Neural cell (in vitro differentiated cells): ENCODE results near the gene AGAP2. TPM values are rescaled to one million over a fixed set of nuclear protein-coding genes. Genes with fewer than 3 reads are reported as not detected.

ENCODE experiments used
- H2AFZ ChIP-seq: fragments of 200-600, 300-800 bp; sonication (generic), shearing (Covaris generic); 2 replicates; pipeline ENCODE4 v1.6.0; 2014; ENCODE audit warnings: low read depth, mild to moderate bottlenecking, antibody characterized with exemption, low read length, moderate library complexity
- H3F3A ChIP-seq: fragments of 200-600 bp; shearing (Covaris generic); 2 replicates; pipeline ENCODE4 v1.6.1; 2016; ENCODE audit warnings: mild to moderate bottlenecking, moderate library complexity, mixed read lengths, antibody characterized with exemption, low read length; ENCODE audit not compliant: insufficient read depth, poor library complexity, severe bottlenecking
- H3K27ac ChIP-seq: fragments of 200-600, 300-800 bp; sonication (generic), shearing (Covaris generic); 2 replicates; pipeline ENCODE4 v1.5.1; 2014; ENCODE audit warnings: mild to moderate bottlenecking, low read length, moderate library complexity
- H3K27me3 ChIP-seq: fragments of 300-800, 200-600 bp; sonication (generic), shearing (Covaris generic); 2 replicates; pipeline ENCODE4 v1.6.0; 2014; ENCODE audit warnings: mild to moderate bottlenecking, low read depth, low read length, moderate library complexity; ENCODE audit not compliant: insufficient read depth
- H3K36me3 ChIP-seq: fragments of 300-800, 200-600 bp; sonication (generic), shearing (Covaris generic); 2 replicates; pipeline ENCODE4 v1.5.1; 2014; ENCODE audit warnings: mild to moderate bottlenecking, antibody characterized with exemption, low read length, moderate library complexity; ENCODE audit not compliant: insufficient read depth
- H3K4me2 ChIP-seq: fragments of 300-800, 200-600 bp; sonication (generic), shearing (Covaris generic); 2 replicates; pipeline ENCODE4 v1.6.0; 2014; ENCODE audit warnings: mild to moderate bottlenecking, low read length
- H3K4me3 ChIP-seq: fragments of 300-800, 200-600 bp; sonication (generic), shearing (Covaris generic); 2 replicates; pipeline ENCODE4 v1.5.1; 2014; ENCODE audit warnings: mild to moderate bottlenecking, low read length, moderate library complexity
- H3K79me2 ChIP-seq: fragments of 200-600 bp; shearing (Covaris generic); replicated peaks from 2 replicates; pipeline ENCODE4 v1.6.0; 2014; ENCODE audit warnings: mild to moderate bottlenecking, low read length, moderate library complexity; ENCODE audit not compliant: insufficient read depth
- H3K9ac ChIP-seq: fragments of 300-800, 200-600 bp; sonication (generic), shearing (Covaris generic); 2 replicates; pipeline ENCODE4 v1.6.1; 2016; ENCODE audit warnings: mild to moderate bottlenecking, low read length, mixed read lengths
- H3K9me2 ChIP-seq: fragments of 200-600 bp; shearing (Covaris generic); 2 replicates; pipeline ENCODE4 v1.6.1; 2016; ENCODE audit warnings: mild to moderate bottlenecking, low read length, mixed read lengths; ENCODE audit not compliant: insufficient read depth
- H3K9me3 ChIP-seq: fragments of 200-600, 300-800 bp; sonication (generic), shearing (Covaris generic); 2 replicates; pipeline ENCODE4 v1.6.1; 2016; ENCODE audit warnings: mild to moderate bottlenecking, mixed run types, low read length, moderate library complexity, mixed read lengths
- H4K20me1 ChIP-seq: fragments of 200-600 bp; shearing (Covaris generic); 2 replicates; pipeline ENCODE4 v1.6.1; 2016; ENCODE audit warnings: mild to moderate bottlenecking, mixed run types; ENCODE audit not compliant: insufficient read depth
- CTCF ChIP-seq: fragments of 450-650 bp; IDR thresholded peaks from 2 replicates; pipeline ENCODE4 v1.5.1; 2014; ENCODE audit warnings: antibody characterized with exemption, mild to moderate bottlenecking, moderate library complexity; ENCODE audit not compliant: poor library complexity, severe bottlenecking
- EP300 ChIP-seq: fragments of 450-650 bp; conservative IDR thresholded peaks from 2 replicates; pipeline ENCODE4 v1.6.1; 2014; ENCODE audit warnings: antibody characterized with exemption, mild to moderate bottlenecking, moderate library complexity; ENCODE audit not compliant: poor library complexity, severe bottlenecking
- EZH2 ChIP-seq: fragments of 200-600, 300-800 bp; shearing (Covaris generic), sonication (generic); IDR thresholded peaks from 2 replicates; pipeline ENCODE4 v1.6.1; 2014; ENCODE audit warnings: antibody characterized with exemption, low read length, borderline replicate concordance, mild to moderate bottlenecking; ENCODE audit not compliant: insufficient read depth, poor library complexity, severe bottlenecking
- MXI1 ChIP-seq: fragments of 450-650 bp; conservative IDR thresholded peaks from 2 replicates; pipeline ENCODE4 v1.6.1; 2014; ENCODE audit warnings: antibody characterized with exemption, mild to moderate bottlenecking; ENCODE audit not compliant: poor library complexity, severe bottlenecking
- POLR2AphosphoS5 ChIP-seq: IDR thresholded peaks from 2 replicates; pipeline ENCODE4 v1.6.1; 2012
- RAD21 ChIP-seq: fragments of 450-650 bp; conservative IDR thresholded peaks from 2 replicates; pipeline ENCODE4 v1.6.1; 2014; ENCODE audit warnings: antibody characterized with exemption, mild to moderate bottlenecking, moderate library complexity
- REST ChIP-seq: IDR thresholded peaks from 2 replicates; pipeline ENCODE4 v1.6.1; 2012; ENCODE audit warnings: borderline replicate concordance
- SMC3 ChIP-seq: fragments of 450-650 bp; conservative IDR thresholded peaks from 2 replicates; pipeline ENCODE4 v1.6.1; 2014; ENCODE audit warnings: antibody characterized with exemption, mild to moderate bottlenecking, moderate library complexity; ENCODE audit not compliant: poor library complexity
- TAF1 ChIP-seq: IDR thresholded peaks from 2 replicates; pipeline ENCODE4 v1.6.1; 2012; ENCODE audit warnings: low read depth
- polyA plus RNA-seq: library from polyadenylated mRNA; depleted of rRNA; stranded (reverse); fragments of >200 nt; gene quantifications from 2 replicates; pipeline ENCODE4 v1.2.3, GENCODE V29; 2014

Gene AGAP2
- polyA plus RNA-seq, 1 donor from 2014 or later: 19.3 TPM

DNA sequence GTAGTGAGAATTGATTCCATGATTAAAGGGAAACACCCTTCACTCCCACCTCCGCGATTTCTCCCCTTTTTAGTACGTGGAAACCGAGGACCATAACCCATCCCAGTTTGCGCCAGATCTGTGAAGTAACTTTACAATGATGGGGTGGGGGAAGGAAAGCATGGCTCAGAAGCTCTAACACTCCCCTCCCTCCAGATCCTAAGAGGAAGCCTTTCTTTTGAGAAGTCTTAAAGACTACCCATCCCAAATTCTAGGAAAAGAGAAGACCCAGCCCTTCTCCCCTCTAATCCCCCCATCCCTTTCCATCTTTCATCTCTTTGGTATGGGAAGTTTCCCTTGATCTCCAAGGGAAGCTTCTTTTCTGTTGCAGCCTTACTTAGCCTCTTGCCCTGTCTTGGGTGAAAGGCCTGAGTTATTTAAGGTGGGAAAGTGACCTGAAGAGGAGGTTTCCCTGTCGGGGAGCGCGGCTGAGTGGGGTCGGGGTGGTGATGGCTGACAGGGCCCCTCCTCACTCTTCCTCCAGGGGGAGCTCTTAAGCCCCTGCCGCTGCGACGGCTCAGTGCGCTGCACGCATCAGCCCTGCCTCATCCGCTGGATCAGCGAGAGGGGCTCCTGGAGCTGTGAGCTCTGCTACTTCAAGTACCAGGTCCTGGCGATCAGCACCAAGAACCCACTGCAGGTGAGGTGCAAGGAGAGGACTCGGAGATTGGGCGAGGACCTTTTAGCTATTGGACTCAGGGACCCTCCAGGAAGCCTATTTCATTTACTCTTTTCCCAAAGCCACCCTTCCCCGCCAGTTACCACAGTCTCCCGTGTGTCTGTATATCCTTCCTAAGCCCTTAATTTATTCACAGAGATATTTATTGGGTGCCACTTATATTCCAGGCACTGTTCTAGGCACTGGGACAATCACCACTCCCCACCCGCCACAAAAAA lies 18.1 kb upstream of the AGAP2 start:
- peak overlapping the region; percentile 30 for H3K4me2 ChIP-seq
- TF ChIP-seq REST (no peak), CTCF (peak; percentile 58)
- H4K20me1 ChIP-seq: no peaks in the 10 kb centered on the region
- H3K27me3 ChIP-seq: no peaks in the 10 kb centered on the region
- H3F3A ChIP-seq: no peaks in the 10 kb centered on the region
- no peaks in the 10 kb centered on the region for H3K36me3 ChIP-seq
- H2AFZ ChIP-seq: no peak overlapping the region
- H3K9ac ChIP-seq: peak overlapping the region; percentile 80
- peaks cover 5% of the 10 kb centered on the region for H3K79me2 ChIP-seq
- peak overlapping the region; percentile 89 for H3K4me3 ChIP-seq
- no peaks in the 10 kb centered on the region for H3K9me3 ChIP-seq
- H3K9me2 ChIP-seq: no peaks in the 10 kb centered on the region
- no peak overlapping the region for H3K27ac ChIP-seq

DNA sequence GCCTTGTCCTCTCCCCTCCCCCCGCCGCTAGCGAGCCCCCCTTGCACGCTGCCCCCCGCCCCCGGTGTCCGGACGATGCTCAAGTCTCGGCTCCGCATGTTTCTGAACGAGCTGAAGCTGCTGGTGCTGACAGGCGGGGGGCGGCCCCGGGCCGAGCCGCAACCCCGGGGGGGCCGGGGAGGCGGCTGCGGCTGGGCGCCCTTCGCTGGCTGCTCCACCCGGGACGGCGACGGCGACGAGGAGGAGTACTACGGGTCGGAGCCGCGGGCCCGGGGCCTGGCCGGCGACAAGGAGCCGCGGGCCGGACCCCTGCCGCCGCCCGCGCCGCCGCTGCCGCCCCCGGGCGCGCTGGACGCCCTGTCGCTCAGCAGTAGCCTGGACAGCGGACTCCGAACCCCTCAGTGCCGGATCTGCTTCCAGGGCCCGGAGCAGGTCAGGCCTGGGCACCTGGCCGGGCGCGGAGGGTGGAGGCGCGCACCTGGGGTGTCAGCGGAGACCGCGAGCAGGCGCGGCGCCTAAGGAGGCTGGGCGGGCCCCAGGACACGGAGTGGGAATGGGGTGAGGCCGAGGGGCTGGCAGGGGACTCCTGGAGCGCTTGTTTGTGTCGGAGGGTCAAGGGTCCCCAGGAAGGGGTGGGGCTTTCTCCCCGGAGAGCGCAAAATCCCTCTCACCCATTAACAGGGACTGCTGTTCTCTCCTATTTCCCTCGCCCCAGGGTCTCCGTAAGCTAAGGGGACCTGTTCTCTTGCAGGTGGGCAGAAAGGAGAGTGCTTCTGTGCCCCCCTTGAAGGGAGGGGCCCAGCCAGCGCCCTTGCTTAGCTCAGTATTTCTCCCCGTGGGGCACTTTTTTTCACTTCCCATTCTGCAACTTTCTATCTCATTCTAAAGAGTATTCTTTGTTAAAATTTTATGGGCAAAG lies 17.2 kb upstream of the AGAP2 start:
- no peaks in the 10 kb centered on the region for H3K9me2 ChIP-seq
- H3K4me3 ChIP-seq: peak overlapping the region; percentile 89
- peak overlapping the region; percentile 39 for H3K27ac ChIP-seq
- H3K9ac ChIP-seq: peak overlapping the region; percentile 80
- no peak for TF ChIP-seq CTCF
- no peak for TF ChIP-seq TAF1
- TF ChIP-seq POLR2AphosphoS5: no peak
- no peak for TF ChIP-seq MXI1
- TF ChIP-seq SMC3: no peak
- TF ChIP-seq REST: no peak
- no peak for TF ChIP-seq EP300
- no peak for TF ChIP-seq RAD21
- no peak for TF ChIP-seq EZH2
- H3K36me3 ChIP-seq: no peaks in the 10 kb centered on the region
- peaks cover 14% of the 10 kb centered on the region for H3K79me2 ChIP-seq
- H3K27me3 ChIP-seq: no peaks in the 10 kb centered on the region
- no peaks in the 10 kb centered on the region for H3K9me3 ChIP-seq
- H3F3A ChIP-seq: no peaks in the 10 kb centered on the region
- peak overlapping the region; percentile 30 for H3K4me2 ChIP-seq
- no peak overlapping the region for H2AFZ ChIP-seq
- no peaks in the 10 kb centered on the region for H4K20me1 ChIP-seq
